MM.1S (cell line): ENCODE measurements around the gene GALNT10.

Experiments used
- CTCF ChIP-seq: fragments of 300-600 bp; sonication (generic); IDR thresholded peaks from 2 replicates; pipeline ENCODE4 v1.5.1; 2016; ENCODE audit warnings: antibody characterized with exemption, low read length, mixed read lengths
- EZH2phosphoT487 ChIP-seq: fragments of 300-600 bp; sonication (generic); IDR thresholded peaks from 2 replicates; pipeline ENCODE4 v1.6.1; 2018; ENCODE audit warnings: antibody characterized with exemption, low read length

GRCh38 chr5:154415114-154415513 is 224.6 kb downstream of the GALNT10 start:
- TF ChIP-seq EZH2phosphoT487, result no peak
- no peak for TF ChIP-seq CTCF
